GM21723 (cell line): ENCODE measurements around the gene S1PR5.
A peak's percentile ranks its signal among the peaks of the same experiment; 100 is the strongest.

Source experiments
- ATAC-seq: cut with Tn5 transposase; IDR thresholded peaks from one replicate; pipeline ENCODE4 v1.9.1; 2021; ENCODE audit warnings: mild to moderate bottlenecking, moderate library complexity; ENCODE audit not compliant: unreplicated experiment

Gene S1PR5

GRCh38 chr19:10516671-10517286, 468 bp downstream of the S1PR5 start:
- ATAC-seq: no peak

GRCh38 chr19:10516064-10516385, 1.2 kb downstream of the S1PR5 start:
- no peak for ATAC-seq

- no peak for ATAC-seq
Measured at GRCh38 chr19:10514211-10515145, 2.8 kb downstream of the S1PR5 start.

GRCh38 chr19:10513223-10513622, 4.0 kb downstream of the S1PR5 start:
- no peak for ATAC-seq

GRCh38 chr19:10510301-10510802, 6.9 kb downstream of the S1PR5 start:
- no peak for ATAC-seq

- ATAC-seq: no peak
Measured at GRCh38 chr19:10508707-10509106, 8.5 kb downstream of the S1PR5 start.

GRCh38 chr19:10508036-10508435, 9.2 kb downstream of the S1PR5 start:
- no peak for ATAC-seq

GRCh38 chr19:10505583-10506229, 11.5 kb downstream of the S1PR5 start:
- ATAC-seq: no peak

- peak; percentile 33 for ATAC-seq
Measured at GRCh38 chr19:10503002-10503789, 14.1 kb downstream of the S1PR5 start, which contains the start of gene KEAP1. Gene KEAP1 (minus strand): TSS chr19:10503356. CDS start chr19:10500033, 3,323 bp downstream.

GRCh38 chr19:10502524-10503001, 14.7 kb downstream of the S1PR5 start:
- ATAC-seq: peak; percentile 75

- peak; percentile 48 for ATAC-seq
Measured at GRCh38 chr19:10501971-10502523, 15.2 kb downstream of the S1PR5 start.

- ATAC-seq: no peak
Measured at GRCh38 chr19:10500247-10500592, 17.0 kb downstream of the S1PR5 start.

GRCh38 chr19:10499550-10500246, 17.5 kb downstream of the S1PR5 start:
- ATAC-seq: no peak

- ATAC-seq: no peak
Measured at GRCh38 chr19:10497371-10497770, 19.9 kb downstream of the S1PR5 start.

GRCh38 chr19:10491472-10492047, 25.7 kb downstream of the S1PR5 start:
- no peak for ATAC-seq

GRCh38 chr19:10486551-10486950, 30.7 kb downstream of the S1PR5 start:
- no peak for ATAC-seq

- ATAC-seq: peak; percentile 59
Measured at GRCh38 chr19:10478903-10479384, 38.3 kb downstream of the S1PR5 start.

GRCh38 chr19:10478476-10478875, 38.8 kb downstream of the S1PR5 start:
- no peak for ATAC-seq

- ATAC-seq: no peak
Measured at GRCh38 chr19:10474962-10475451, 42.2 kb downstream of the S1PR5 start.
